GM12872 (cell line): ENCODE measurements around the gene EPHA4.

Experiments
- TF ChIP-seq, protein P1 (sequence below): IDR thresholded peaks from 3 replicates; pipeline ENCODE4 v1.5.1; 2011; ENCODE audit warnings: low read depth, mild to moderate bottlenecking, low read length, moderate library complexity; ENCODE audit not compliant: insufficient read depth

EPHA4 gene

GRCh38 chr2:221447310-221447709 lies 124.8 kb downstream of the EPHA4 start:
- TF ChIP-seq, protein P1, sequence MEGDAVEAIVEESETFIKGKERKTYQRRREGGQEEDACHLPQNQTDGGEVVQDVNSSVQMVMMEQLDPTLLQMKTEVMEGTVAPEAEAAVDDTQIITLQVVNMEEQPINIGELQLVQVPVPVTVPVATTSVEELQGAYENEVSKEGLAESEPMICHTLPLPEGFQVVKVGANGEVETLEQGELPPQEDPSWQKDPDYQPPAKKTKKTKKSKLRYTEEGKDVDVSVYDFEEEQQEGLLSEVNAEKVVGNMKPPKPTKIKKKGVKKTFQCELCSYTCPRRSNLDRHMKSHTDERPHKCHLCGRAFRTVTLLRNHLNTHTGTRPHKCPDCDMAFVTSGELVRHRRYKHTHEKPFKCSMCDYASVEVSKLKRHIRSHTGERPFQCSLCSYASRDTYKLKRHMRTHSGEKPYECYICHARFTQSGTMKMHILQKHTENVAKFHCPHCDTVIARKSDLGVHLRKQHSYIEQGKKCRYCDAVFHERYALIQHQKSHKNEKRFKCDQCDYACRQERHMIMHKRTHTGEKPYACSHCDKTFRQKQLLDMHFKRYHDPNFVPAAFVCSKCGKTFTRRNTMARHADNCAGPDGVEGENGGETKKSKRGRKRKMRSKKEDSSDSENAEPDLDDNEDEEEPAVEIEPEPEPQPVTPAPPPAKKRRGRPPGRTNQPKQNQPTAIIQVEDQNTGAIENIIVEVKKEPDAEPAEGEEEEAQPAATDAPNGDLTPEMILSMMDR: no peak

- TF ChIP-seq, protein P1: no peak
These were observed 126.0 kb downstream of the EPHA4 start for GRCh38 chr2:221446140-221446539.

GRCh38 chr2:221444106-221444505 lies 128.0 kb downstream of the EPHA4 start:
- TF ChIP-seq, protein P1: no peak

DNA sequence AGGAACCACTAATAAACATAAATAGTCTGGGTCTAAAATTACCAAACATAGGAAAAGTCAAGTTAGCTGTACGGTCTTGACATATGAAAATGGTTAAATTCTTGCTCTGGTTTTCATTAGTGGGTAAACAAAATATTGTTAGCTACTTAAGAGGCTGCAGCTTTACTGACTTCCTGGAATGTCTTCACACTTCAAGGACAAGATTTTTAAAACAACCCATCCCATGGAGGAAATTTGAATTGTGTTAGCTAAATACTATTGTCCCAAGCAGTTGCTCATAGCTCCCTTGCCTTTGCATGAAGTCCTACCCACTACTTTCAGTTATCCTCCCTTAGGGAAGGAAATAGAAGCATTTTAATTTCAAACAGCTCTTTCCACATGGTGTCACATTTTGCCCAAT lies 128.5 kb downstream of the EPHA4 start:
- TF ChIP-seq, protein P1: no peak

DNA sequence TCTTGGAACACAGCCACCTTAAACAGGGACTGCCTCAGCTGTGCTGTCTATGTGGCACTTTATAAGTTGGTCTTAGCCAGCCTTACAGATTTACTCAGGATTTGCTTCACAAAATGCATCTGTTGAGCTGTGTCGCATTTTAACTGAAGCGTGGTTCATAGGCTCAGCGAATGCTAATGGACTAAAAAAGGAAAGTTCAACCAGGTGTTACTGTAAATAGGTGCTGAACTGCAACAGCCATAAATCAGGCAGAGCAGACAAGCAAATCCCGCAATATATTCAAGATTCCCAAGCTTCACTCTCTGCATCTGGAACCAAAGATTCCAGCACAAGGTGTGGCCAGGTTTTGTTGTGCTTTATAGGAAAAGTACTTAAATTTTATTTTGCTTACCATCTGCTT lies 130.0 kb downstream of the EPHA4 start:
- TF ChIP-seq, protein P1: no peak

GRCh38 chr2:221439761-221440479 lies 132.2 kb downstream of the EPHA4 start:
- TF ChIP-seq, protein P1: no peak

GRCh38 chr2:221437056-221437455 lies 135.0 kb downstream of the EPHA4 start:
- TF ChIP-seq, protein P1: no peak

GRCh38 chr2:221435171-221435570 lies 136.9 kb downstream of the EPHA4 start:
- TF ChIP-seq, protein P1: no peak
